Stimulated activated CD4-positive, alpha-beta T cell treated with anti-CD3 and anti-CD28 coated beads, Interleukin-15, amount 100 ng/mL, for 1 hour (primary cell): ENCODE data around the gene C16orf95.

Source experiments
- DNase-seq, 2 donors: peaks; one replicate each; pipeline ENCODE4 v3.0.0-alpha.2; 2020; ENCODE audit warnings: low read depth in 1 of 2, low spot score in 1 of 2

C16orf95 gene

DNA sequence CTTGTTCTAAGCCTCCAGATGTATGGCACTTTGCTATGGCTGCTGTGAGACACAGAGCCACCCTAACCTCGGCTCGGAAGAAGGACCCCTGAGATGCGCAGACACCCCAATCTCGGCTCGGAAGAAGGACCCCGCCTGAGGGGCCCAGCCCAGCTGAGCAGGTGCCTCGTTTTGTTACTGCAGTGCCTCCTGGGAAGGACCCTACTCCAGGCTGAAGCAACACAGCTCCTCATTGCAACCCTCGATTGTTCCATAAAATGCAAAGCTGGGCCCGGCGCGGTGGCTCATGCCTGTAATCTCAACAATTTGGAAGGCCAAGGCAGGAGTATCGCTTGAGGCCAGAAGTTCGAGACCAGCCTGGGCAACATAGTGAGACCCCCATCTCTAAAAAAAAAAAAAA is 61.3 kb downstream of the C16orf95 start:
- DNase-seq = no peak

DNA sequence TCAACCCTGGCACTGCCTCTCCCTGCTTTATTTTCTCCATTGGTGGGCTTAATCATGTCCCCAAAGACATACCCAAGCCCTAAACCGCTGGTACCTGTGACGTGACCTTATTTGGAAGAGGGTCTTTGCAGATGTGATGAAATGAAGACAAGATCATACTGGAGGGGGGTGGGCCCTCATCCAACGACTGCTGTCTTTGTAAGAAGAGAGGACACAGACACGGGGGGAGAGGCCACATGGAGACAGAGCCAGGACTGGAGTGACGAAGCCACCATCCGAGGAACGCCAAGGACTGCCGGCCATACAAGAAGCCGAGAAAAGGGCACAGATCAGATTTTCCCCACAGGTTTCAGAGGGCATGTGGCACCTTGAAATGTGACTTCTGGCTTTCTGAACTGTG is 62.5 kb downstream of the C16orf95 start:
- no peak for DNase-seq

DNA sequence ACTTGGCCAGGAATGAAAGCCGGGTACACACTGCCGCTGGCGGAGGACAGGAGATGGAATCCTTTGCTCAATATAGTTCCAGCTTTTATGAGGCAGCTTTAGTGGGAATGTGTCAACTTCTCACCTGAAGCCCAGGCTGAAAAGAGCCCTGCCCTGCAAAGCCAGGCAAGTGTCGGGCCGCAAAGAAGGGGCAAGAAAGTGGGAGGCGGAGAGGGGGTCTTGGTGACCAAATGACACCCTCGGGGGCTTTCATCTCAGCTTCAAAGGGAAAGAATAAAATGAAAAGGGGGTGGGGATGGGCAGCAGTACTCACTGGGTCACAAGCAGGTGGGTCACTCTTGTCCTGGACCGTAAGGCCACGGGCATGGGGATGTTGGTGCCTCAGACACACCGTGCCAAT is 62.9 kb downstream of the C16orf95 start:
- no peak for DNase-seq

GRCh38 chr16:87253536-87253935 is 63.7 kb downstream of the C16orf95 start:
- DNase-seq = no peak
